Naive thymus-derived CD4-positive, alpha-beta T cell (primary cell): ENCODE data around the gene TSPAN19. TPM values are rescaled to one million over a fixed set of nuclear protein-coding genes. Genes with fewer than 3 reads are reported as not detected.

Experiments
- ATAC-seq: fragments of 150-1000 bp; cut with Tn5 transposase; 2 replicates; pipeline ENCODE4 v1.10.0; 2021; ENCODE audit warnings: mild to moderate bottlenecking, moderate library complexity
- CTCF ChIA-PET: fragments of 350-600 bp; sonication (Branson Sonifier 250); formaldehyde crosslinking; loops from one replicate; lab custom pipeline; 2021; ENCODE audit warnings: antibody characterized with exemption; lab: Charles Lee
- POLR2A ChIA-PET: fragments of 350-600 bp; sonication (Branson Sonifier 250); formaldehyde crosslinking; loops from one replicate; lab custom pipeline; 2021; ENCODE audit warnings: antibody characterized with exemption, inconsistent platforms; lab: Charles Lee
- DNase-seq, 9 donors: peaks; one replicate each; pipeline versions ENCODE4 v3.0.0 to v3.0.0-alpha.2; 2020 to 2022; ENCODE audit warnings: mixed read lengths in 1 of 9
- H3K27ac ChIP-seq: one replicate; pipeline ENCODE4 v1.7.0; 2013; ENCODE audit warnings: mild to moderate bottlenecking, low read depth, low read length, moderate library complexity
- H3K27me3 ChIP-seq, 2 donors: one replicate each; pipeline ENCODE4 v1.7.0; 2013; ENCODE audit warnings: low read length in 2 of 2, mild to moderate bottlenecking in 2 of 2, moderate library complexity in 2 of 2; ENCODE audit not compliant: control insufficient read depth in 2 of 2, insufficient read depth in 2 of 2
- H3K36me3 ChIP-seq, 3 experiments: 1 replicate in 2 of 3; 2 replicates in 1 of 3; pipeline ENCODE4 v1.7.0; 2013; ENCODE audit warnings: low read length in 3 of 3, mild to moderate bottlenecking in 3 of 3, moderate library complexity in 1 of 3; ENCODE audit not compliant: insufficient read depth in 3 of 3, control insufficient read depth in 2 of 3
- H3K4me1 ChIP-seq, 2 donors: one replicate each; pipeline ENCODE4 v1.7.0; 2013; ENCODE audit warnings: low read length in 2 of 2, mild to moderate bottlenecking in 2 of 2, moderate library complexity in 1 of 2; ENCODE audit not compliant: control insufficient read depth in 2 of 2, insufficient read depth in 2 of 2
- H3K4me3 ChIP-seq: 2 replicates; pipeline ENCODE4 v1.7.0; 2013; ENCODE audit warnings: mild to moderate bottlenecking, low read length
- H3K9me3 ChIP-seq, 3 experiments: 1 replicate in 2 of 3; 2 replicates in 1 of 3; pipeline ENCODE4 v1.7.0; 2013; ENCODE audit warnings: low read length in 3 of 3; ENCODE audit not compliant: control insufficient read depth in 2 of 3
- H3K27ac Mint-ChIP-seq, 9 donors: one replicate each; pipeline ENCODE4 v1.8.0; 2020 to 2022; ENCODE audit warnings: mixed read lengths in 9 of 9, mild to moderate bottlenecking in 8 of 9, moderate library complexity in 5 of 9, inconsistent platforms in 2 of 9
- H3K27me3 Mint-ChIP-seq, 5 donors: one replicate each; pipeline ENCODE4 v1.8.0; 2021 to 2022; ENCODE audit warnings: mixed read lengths in 5 of 5, mild to moderate bottlenecking in 1 of 5
- H3K36me3 Mint-ChIP-seq, 5 donors: one replicate each; pipeline ENCODE4 v1.8.0; 2020 to 2022; ENCODE audit warnings: mixed read lengths in 5 of 5, mild to moderate bottlenecking in 3 of 5, inconsistent platforms in 1 of 5
- H3K4me1 Mint-ChIP-seq, 7 donors: one replicate each; pipeline ENCODE4 v1.8.0; 2020 to 2022; ENCODE audit warnings: mixed read lengths in 7 of 7, mild to moderate bottlenecking in 3 of 7, inconsistent platforms in 1 of 7
- H3K4me3 Mint-ChIP-seq, 10 donors: one replicate each; pipeline ENCODE4 v1.8.0; 2020 to 2022; ENCODE audit warnings: mild to moderate bottlenecking in 10 of 10, mixed read lengths in 10 of 10, moderate library complexity in 6 of 10, inconsistent platforms in 2 of 10
- H3K9me3 Mint-ChIP-seq, 11 donors: one replicate each; pipeline ENCODE4 v1.8.0; 2020 to 2022; ENCODE audit warnings: mixed read lengths in 11 of 11, mild to moderate bottlenecking in 4 of 11, inconsistent platforms in 1 of 11, moderate library complexity in 1 of 11
- intact Hi-C, 2 donors: fragments of 100-400 bp; cut with micrococcal nuclease; formaldehyde crosslinking; loops; one replicate each; pipeline ENCODE4 v1.15.1; 2023
- polyA plus RNA-seq, 2 donors: library from polyadenylated mRNA; unstranded; fragments of 300-500 nt; fragmentation: Illumina TruSeq; gene quantifications; one replicate each; pipeline ENCODE4 v1.2.3, GENCODE V29; 2021
- total RNA-seq, 6 experiments: library from RNA in 5 of 6; stranded (reverse) in 5 of 6; gene quantifications; 1 replicate in 5 of 6; 2 replicates in 1 of 6; pipeline ENCODE4 v1.2.3 and lab custom pipeline; 2021 to 2026

The TSPAN19 gene
- total and polyA plus RNA-seq, 7 experiments from 2014 or later = not detected

DNA sequence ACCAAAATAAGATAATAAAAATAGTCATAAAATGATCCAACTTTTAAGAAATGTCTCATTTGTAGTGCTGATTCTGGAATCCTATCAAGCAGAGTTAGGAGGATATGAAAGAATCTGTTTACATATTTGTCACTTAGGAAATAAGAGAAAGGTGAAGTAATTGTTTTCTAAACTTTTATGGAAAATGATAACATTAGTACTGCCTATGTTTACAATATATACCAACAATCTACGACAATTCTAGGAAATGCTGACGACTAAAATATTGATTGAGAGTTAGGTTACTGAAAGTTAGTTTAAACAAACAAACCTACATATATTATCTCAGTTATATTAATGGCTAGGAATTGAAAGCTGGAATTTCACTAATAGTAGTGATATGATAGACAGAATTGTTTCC, 18.0 kb downstream of the TSPAN19 start:
- CTCF ChIA-PET = no interaction called here
- H3K4me3 ChIP-seq = no peak overlapping the region
- no peaks in the 10 kb centered on the region for H3K9me3 Mint-ChIP-seq
- H3K36me3 Mint-ChIP-seq = no peaks in the 10 kb centered on the region
- H3K36me3 ChIP-seq = no peaks in the 10 kb centered on the region
- no peaks in the 10 kb centered on the region for H3K27me3 Mint-ChIP-seq
- DNase-seq = no peak
- POLR2A ChIA-PET = no interaction called here
- H3K27ac Mint-ChIP-seq = no peak overlapping the region
- no peaks in the 10 kb centered on the region for H3K27me3 ChIP-seq
- H3K27ac ChIP-seq = no peak overlapping the region
- H3K9me3 ChIP-seq = no peaks in the 10 kb centered on the region
- H3K4me1 Mint-ChIP-seq = no peaks in the 10 kb centered on the region
- no peaks in the 10 kb centered on the region for H3K4me1 ChIP-seq
- H3K4me3 Mint-ChIP-seq = no peak overlapping the region
- intact Hi-C loops = no loop called here
- ATAC-seq = no peak

DNA sequence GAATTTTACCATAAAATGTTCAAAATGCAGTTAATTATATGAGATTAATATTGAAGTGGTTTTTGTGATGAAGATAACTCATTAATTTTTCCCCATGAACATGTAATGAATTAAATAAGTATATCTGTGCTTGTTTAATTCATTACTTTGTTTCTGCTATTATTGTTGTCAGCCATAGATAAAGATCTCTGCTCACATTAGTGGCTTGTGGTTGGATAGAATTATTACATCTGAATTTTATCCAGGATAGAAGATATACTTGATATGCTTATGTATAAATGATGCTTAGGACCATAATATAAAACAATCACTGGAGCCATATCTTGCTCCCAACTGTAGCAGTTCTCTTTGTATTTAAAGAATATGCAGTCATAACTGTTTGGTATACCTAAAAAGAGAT, 18.5 kb downstream of the TSPAN19 start:
- ChIA-PET POLR2A (no interaction called here), CTCF (no interaction called here)
- no peaks in the 10 kb centered on the region for H3K27me3 ChIP-seq
- Mint-ChIP-seq H3K9me3 (no peaks in the 10 kb centered on the region), H3K4me3 (no peak overlapping the region), H3K27me3 (no peaks in the 10 kb centered on the region), H3K4me1 (no peaks in the 10 kb centered on the region), H3K27ac (no peak overlapping the region), H3K36me3 (no peaks in the 10 kb centered on the region)
- H3K9me3 ChIP-seq = no peaks in the 10 kb centered on the region
- H3K27ac ChIP-seq = no peak overlapping the region
- H3K36me3 ChIP-seq = no peaks in the 10 kb centered on the region
- intact Hi-C loops = no loop called here
- H3K4me3 ChIP-seq = no peak overlapping the region
- no peaks in the 10 kb centered on the region for H3K4me1 ChIP-seq
- DNase-seq (no peak), ATAC-seq (no peak)

DNA sequence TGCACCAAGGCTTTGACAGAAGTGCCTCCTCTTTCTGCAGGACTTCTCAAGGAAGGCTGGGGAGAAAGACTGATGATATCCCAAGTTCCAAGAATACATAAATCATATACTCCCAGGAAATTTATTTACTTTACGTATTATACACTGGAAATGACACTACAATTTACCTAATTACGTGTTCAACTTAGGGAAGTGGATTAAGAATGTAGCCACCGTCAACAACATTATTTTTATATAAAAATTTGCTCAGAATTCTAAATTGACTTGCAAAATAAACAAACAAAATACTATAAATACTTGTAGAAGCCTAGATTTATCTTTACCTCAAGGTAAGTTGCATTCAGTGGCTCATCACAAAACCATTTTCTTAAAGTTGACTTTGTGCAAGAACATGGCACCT, 18.9 kb downstream of the TSPAN19 start:
- no peak overlapping the region for H3K4me3 ChIP-seq
- ChIA-PET POLR2A (no interaction called here), CTCF (no interaction called here)
- Mint-ChIP-seq H3K4me1 (no peaks in the 10 kb centered on the region), H3K36me3 (no peaks in the 10 kb centered on the region), H3K4me3 (no peak overlapping the region), H3K27ac (no peak overlapping the region), H3K9me3 (peaks cover 0 to 3% (median 0%) of the 10 kb centered on the region in 11 donors), H3K27me3 (no peaks in the 10 kb centered on the region)
- ATAC-seq (no peak), DNase-seq (no peak)
- no peaks in the 10 kb centered on the region for H3K9me3 ChIP-seq
- H3K27me3 ChIP-seq = no peaks in the 10 kb centered on the region
- no peak overlapping the region for H3K27ac ChIP-seq
- intact Hi-C loops = no loop called here
- H3K4me1 ChIP-seq = no peaks in the 10 kb centered on the region
- no peaks in the 10 kb centered on the region for H3K36me3 ChIP-seq

GRCh38 chr12:85016413-85016812, 19.7 kb downstream of the TSPAN19 start:
- Histone ChIP-seq H3K4me1 (no peaks in the 10 kb centered on the region), H3K27me3 (no peaks in the 10 kb centered on the region), H3K4me3 (no peak overlapping the region), H3K9me3 (no peaks in the 10 kb centered on the region), H3K27ac (no peak overlapping the region), H3K36me3 (no peaks in the 10 kb centered on the region)
- Mint-ChIP-seq H3K4me3 (no peak overlapping the region), H3K27ac (no peak overlapping the region), H3K36me3 (no peaks in the 10 kb centered on the region), H3K4me1 (no peaks in the 10 kb centered on the region), H3K27me3 (no peaks in the 10 kb centered on the region), H3K9me3 (peaks cover 0 to 3% (median 0%) of the 10 kb centered on the region in 11 donors)
- POLR2A ChIA-PET = no interaction called here
- CTCF ChIA-PET = no interaction called here
- intact Hi-C loops = no loop called here
- ATAC-seq (no peak), DNase-seq (no peak)

DNA sequence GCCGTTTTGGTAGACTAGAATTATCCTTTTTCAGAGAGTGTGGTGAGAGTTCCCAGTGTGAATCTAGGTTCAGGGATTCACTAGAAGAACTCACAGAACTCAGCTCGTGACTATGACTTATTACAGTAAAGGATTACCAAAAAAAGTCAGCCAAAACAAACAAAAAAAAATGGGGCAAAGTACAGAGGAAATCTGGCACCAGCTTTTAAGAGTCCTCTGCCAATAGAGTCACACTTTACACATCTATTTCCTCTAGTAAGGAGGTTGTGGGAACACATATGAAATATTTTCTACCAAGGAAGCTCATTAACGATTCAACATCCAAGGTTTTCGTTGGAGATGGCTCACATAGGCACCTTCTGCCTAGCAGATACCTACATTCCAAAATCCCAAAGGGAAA, 28.2 kb downstream of the TSPAN19 start:
- no peaks in the 10 kb centered on the region for H3K27me3 ChIP-seq
- ChIA-PET CTCF (no interaction called here), POLR2A (no interaction called here)
- no peaks in the 10 kb centered on the region for H3K4me1 Mint-ChIP-seq
- no peaks in the 10 kb centered on the region for H3K27me3 Mint-ChIP-seq
- ATAC-seq (no peak), DNase-seq (no peak)
- H3K4me3 Mint-ChIP-seq = no peak overlapping the region
- H3K27ac Mint-ChIP-seq = no peak overlapping the region
- H3K4me1 ChIP-seq = no peaks in the 10 kb centered on the region
- no peak overlapping the region for H3K4me3 ChIP-seq
- intact Hi-C loops = no loop called here
- H3K9me3 ChIP-seq = no peaks in the 10 kb centered on the region
- no peaks in the 10 kb centered on the region for H3K36me3 ChIP-seq
- no peaks in the 10 kb centered on the region for H3K36me3 Mint-ChIP-seq
- H3K9me3 Mint-ChIP-seq = peaks cover 0 to 3% (median 0%) of the 10 kb centered on the region in 11 donors
- no peak overlapping the region for H3K27ac ChIP-seq

DNA sequence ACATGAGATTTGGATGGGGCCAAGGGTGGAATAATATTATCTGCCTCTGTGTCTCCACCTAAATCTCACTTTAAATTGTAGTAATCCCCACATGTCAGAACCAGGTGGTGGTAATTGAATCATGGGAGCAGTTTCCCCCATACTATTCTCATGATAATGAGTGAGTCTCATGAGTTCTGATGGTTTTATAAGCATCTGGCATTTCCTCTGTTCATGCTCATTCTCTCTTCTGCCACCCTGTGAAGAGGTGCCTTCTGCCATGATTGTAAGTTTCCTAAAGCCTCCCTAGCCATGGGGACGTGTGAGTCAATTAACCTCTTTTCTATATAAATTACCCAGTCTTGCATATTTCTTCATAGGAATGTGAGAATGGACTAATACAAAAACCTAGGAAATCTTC, 29.9 kb downstream of the TSPAN19 start:
- no peaks in the 10 kb centered on the region for H3K9me3 ChIP-seq
- H3K4me3 ChIP-seq = no peak overlapping the region
- no peaks in the 10 kb centered on the region for H3K27me3 ChIP-seq
- no peak overlapping the region for H3K27ac ChIP-seq
- ATAC-seq = no peak
- Mint-ChIP-seq H3K4me1 (no peaks in the 10 kb centered on the region), H3K27ac (no peak overlapping the region), H3K4me3 (no peak overlapping the region), H3K9me3 (peaks cover 0 to 2% (median 0%) of the 10 kb centered on the region in 11 donors), H3K27me3 (no peaks in the 10 kb centered on the region), H3K36me3 (no peaks in the 10 kb centered on the region)
- DNase-seq = no peak
- H3K36me3 ChIP-seq = no peaks in the 10 kb centered on the region
- ChIA-PET POLR2A (no interaction called here), CTCF (no interaction called here)
- no peaks in the 10 kb centered on the region for H3K4me1 ChIP-seq
- intact Hi-C loops = no loop called here

- no peak for ATAC-seq
- H3K27me3 Mint-ChIP-seq = no peaks in the 10 kb centered on the region
Measured at GRCh38 chr12:85005615-85006014, 30.5 kb downstream of the TSPAN19 start.

More at GRCh38 chr12:85005615-85006014, 30.5 kb downstream of the TSPAN19 start:
- H3K4me3 Mint-ChIP-seq = no peak overlapping the region
- H3K9me3 Mint-ChIP-seq = peaks cover 0 to 3% (median 0%) of the 10 kb centered on the region in 11 donors
- Histone ChIP-seq H3K4me1 (no peaks in the 10 kb centered on the region), H3K4me3 (no peak overlapping the region), H3K36me3 (no peaks in the 10 kb centered on the region), H3K9me3 (no peaks in the 10 kb centered on the region), H3K27me3 (no peaks in the 10 kb centered on the region), H3K27ac (no peak overlapping the region)
- CTCF ChIA-PET = no interaction called here
- H3K36me3 Mint-ChIP-seq = no peaks in the 10 kb centered on the region
- intact Hi-C loops = no loop called here
- H3K27ac Mint-ChIP-seq = no peak overlapping the region
- DNase-seq = no peak
- POLR2A ChIA-PET = no interaction called here
- no peaks in the 10 kb centered on the region for H3K4me1 Mint-ChIP-seq
